ENCODE results near the gene PPIF. TPM values are rescaled to one million over a fixed set of nuclear protein-coding genes. Genes with fewer than 3 reads are reported as not detected.
"Not testable (repeated sequence)": the region's sequence is repeated elsewhere in the genome, so short reads cannot be mapped to it uniquely, and the experiment has no call there.

PPIF gene
- total RNA-seq, 2 donors from 2014 or later = 19.2 to 67.9 TPM

DNA sequence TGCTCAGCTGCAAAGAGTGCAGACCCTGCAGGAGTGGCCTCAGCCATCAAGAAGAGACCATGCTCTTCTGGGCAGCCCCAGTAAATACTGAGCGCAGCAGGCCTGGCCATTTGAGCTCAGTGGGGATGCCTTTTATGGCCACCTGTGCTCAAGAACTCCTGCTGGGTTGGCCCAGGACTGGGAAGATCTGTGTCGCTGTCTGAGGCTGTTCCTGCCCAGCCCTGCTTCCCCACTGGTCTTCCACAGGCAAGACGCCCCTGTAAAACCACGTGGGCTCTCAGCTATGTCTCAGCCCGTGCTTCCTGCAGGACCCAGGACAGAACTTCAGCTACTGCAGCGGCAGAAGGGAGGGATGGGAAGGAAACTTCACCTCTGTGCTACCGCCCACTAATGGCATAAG lies 10.5 kb upstream of the PPIF start:
- Histone ChIP-seq H3K9me3 (no peaks in the 10 kb centered on the region), H3K4me1 (peaks cover 23% of the 10 kb centered on the region), H3K27ac (no peak overlapping the region), H3K27me3 (no peaks in the 10 kb centered on the region), H3K36me3 (replicated peaks in 1 of 2; ENCODE audit: insufficient read depth in 1 of 2, low read depth in 2 of 2) (no peaks in the 10 kb centered on the region), H3K4me3 (no peak overlapping the region)
- DNase-seq (no peak), ATAC-seq (no peak)
- 64 to 87% methylated on average over 5 to 7 of the region's 7 CpGs for WGBS, 2 donors
- TF ChIP-seq, protein P1, sequence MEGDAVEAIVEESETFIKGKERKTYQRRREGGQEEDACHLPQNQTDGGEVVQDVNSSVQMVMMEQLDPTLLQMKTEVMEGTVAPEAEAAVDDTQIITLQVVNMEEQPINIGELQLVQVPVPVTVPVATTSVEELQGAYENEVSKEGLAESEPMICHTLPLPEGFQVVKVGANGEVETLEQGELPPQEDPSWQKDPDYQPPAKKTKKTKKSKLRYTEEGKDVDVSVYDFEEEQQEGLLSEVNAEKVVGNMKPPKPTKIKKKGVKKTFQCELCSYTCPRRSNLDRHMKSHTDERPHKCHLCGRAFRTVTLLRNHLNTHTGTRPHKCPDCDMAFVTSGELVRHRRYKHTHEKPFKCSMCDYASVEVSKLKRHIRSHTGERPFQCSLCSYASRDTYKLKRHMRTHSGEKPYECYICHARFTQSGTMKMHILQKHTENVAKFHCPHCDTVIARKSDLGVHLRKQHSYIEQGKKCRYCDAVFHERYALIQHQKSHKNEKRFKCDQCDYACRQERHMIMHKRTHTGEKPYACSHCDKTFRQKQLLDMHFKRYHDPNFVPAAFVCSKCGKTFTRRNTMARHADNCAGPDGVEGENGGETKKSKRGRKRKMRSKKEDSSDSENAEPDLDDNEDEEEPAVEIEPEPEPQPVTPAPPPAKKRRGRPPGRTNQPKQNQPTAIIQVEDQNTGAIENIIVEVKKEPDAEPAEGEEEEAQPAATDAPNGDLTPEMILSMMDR (IDR thresholded peaks at IDR 0.05) = no peak
- no peak for TF ChIP-seq POLR2A (IDR thresholded peaks at IDR 0.05)
- intact Hi-C loops (cut with DNase I) = no loop called here

DNA sequence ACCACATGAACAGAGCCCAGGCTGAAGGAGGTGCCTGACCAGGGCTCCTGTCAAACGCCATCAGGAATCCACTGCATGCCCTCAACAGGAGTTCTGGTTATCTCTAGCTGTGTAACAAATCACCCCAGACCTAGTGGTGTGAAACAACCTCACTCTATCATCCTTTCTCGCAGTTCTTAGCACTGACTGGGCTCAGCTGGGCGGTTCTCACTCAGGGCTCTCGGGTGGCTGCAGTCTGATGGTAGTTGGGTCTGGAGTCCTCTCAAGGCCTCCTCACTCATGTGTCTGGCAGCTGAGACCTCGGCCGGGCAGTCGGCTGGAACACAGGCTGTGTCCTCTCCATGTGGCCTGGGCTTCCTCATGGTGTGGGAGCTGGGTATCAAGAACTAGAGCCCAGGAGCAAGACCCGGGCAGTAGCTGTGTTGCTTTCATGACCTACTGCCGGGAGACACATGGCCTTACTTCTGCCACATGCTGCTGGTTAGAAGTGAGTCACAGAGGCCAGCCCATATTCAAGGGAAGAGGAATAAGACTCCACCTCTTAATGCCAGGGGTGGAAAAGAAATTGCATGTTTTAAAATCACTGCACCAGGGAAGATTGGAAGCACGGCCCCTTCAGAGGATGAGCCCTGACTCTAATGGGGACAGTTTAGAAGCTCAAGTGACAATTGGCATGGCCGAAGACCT lies 9.3 kb upstream of the PPIF start:
- H3K36me3 ChIP-seq (replicated peaks in 1 of 2; ENCODE audit: insufficient read depth in 1 of 2, low read depth in 2 of 2); ATAC-seq; intact Hi-C loops (cut with DNase I); H3K9me3 ChIP-seq; H3K4me3 ChIP-seq; H3K27me3 ChIP-seq; H3K27ac ChIP-seq; DNase-seq: not testable (repeated sequence)
- H3K4me1 ChIP-seq = peaks cover 34% of the 10 kb centered on the region
- 93 to 94% methylated on average over 3 to 6 of the region's 11 CpGs for WGBS, 2 donors

DNA sequence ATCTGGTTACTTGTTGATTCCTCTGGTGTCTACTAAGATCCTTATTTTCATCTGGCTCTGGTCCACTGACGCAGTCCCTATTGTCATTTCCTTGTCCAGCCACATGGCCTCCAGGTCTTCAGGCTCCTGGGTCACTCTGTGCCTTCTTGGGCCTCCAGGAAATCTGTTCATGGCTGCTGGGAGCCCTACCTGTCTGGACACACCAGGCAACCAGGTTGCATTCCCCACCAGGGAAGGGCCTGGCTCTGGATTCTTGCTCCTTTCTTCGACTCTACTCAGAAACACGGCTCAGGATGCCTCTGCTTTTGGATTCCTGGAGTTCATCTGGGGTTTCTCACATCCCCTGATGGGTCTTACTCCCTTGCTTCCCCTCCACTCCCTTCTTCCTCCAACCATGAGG lies 8.0 kb upstream of the PPIF start:
- peaks cover 48% of the 10 kb centered on the region for H3K4me1 ChIP-seq
- no peaks in the 10 kb centered on the region for H3K9me3 ChIP-seq
- 90 to 91% methylated on average over 3 of the region's 3 CpGs for WGBS, 2 donors
- H3K27ac ChIP-seq = no peak overlapping the region
- ATAC-seq = no peak
- H3K27me3 ChIP-seq = no peaks in the 10 kb centered on the region
- H3K36me3 ChIP-seq (replicated peaks in 1 of 2; ENCODE audit: insufficient read depth in 1 of 2, low read depth in 2 of 2) = no peaks in the 10 kb centered on the region
- H3K4me3 ChIP-seq = no peak overlapping the region
- TF ChIP-seq, protein P1 (IDR thresholded peaks at IDR 0.05) = no peak
- no peak for TF ChIP-seq POLR2A (IDR thresholded peaks at IDR 0.05)
- no peak for DNase-seq
- intact Hi-C loops (cut with DNase I) = no loop called here

DNA sequence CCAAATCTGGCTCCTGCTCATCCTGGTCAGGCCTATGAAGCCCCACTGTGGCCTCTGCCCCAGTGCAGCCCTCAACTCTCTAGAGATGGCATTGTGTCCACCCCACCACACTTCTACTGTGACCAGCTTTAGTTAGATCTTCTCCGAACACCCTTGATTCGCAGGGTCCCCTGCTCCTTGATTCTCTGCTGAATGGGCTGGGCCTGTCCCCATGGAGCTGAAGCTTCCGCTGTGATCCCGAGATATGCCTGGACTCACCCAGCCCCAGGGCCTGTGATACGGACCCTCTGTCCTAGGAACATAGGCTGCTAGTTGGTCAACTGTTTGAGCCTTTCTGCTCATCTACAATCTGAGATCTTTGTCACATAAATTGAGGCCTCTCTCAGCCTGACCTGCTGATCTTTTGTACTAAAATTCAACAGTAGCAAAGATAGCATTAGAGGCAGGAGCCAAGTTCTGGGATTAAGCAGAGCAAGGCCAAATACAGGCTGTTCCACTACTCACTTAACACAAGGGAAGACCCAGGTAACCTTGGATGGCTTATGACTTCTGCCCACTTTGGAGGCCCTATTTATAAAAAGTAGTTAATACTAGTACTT lies 6.5 kb upstream of the PPIF start:
- DNase-seq (no peak), ATAC-seq (no peak)
- peaks cover 59% of the 10 kb centered on the region for H3K4me1 ChIP-seq
- intact Hi-C loops (cut with DNase I) = no loop called here
- no peaks in the 10 kb centered on the region for H3K9me3 ChIP-seq
- TF ChIP-seq, protein P1 (IDR thresholded peaks at IDR 0.05) = no peak
- no peak for TF ChIP-seq POLR2A (IDR thresholded peaks at IDR 0.05)
- H3K36me3 ChIP-seq (replicated peaks in 1 of 2; ENCODE audit: insufficient read depth in 1 of 2, low read depth in 2 of 2) = no peaks in the 10 kb centered on the region
- H3K27me3 ChIP-seq = no peaks in the 10 kb centered on the region
- no peak overlapping the region for H3K27ac ChIP-seq
- H3K4me3 ChIP-seq = no peak overlapping the region
- WGBS, 2 donors = 94 to 100% methylated on average over 2 to 5 of the region's 5 CpGs

DNA sequence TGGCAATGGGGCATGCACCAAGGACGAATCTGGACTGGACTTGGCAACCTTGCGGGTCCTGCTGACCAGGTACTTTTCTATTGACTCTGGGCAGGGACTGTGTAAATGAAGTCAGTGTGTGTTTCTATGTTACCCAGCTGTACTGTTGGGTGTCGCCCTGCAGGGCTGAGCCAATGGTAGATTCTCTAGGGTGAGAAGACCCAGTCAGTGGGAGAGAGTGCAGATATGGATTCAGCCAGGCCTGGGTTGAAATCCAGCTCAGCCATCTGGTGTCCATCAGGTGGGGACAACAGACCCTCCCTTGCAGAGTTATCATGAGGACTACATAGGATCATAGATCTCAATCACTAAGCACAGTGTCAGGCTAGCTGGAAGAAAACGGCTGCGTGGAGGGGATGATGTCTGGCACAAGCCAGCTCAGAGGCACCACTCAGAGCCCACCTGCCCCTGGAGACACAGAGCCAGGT lies 4.9 kb upstream of the PPIF start:
- intact Hi-C loops (cut with DNase I) = no loop called here
- no peaks in the 10 kb centered on the region for H3K36me3 ChIP-seq (replicated peaks in 1 of 2; ENCODE audit: insufficient read depth in 1 of 2, low read depth in 2 of 2)
- peaks cover 67% of the 10 kb centered on the region for H3K4me1 ChIP-seq
- ATAC-seq (peak; percentile 22), DNase-seq (peak; percentile 41 to 70 (median 60))
- no peaks in the 10 kb centered on the region for H3K9me3 ChIP-seq
- 46% methylated on average over 5 of the region's 5 CpGs for WGBS, 2 donors
- no peak overlapping the region for H3K4me3 ChIP-seq
- peak overlapping the region in 3 of 4 donors; percentile 21 to 97 (median 35) for H3K27ac ChIP-seq
- no peaks in the 10 kb centered on the region for H3K27me3 ChIP-seq
- TF ChIP-seq POLR2A (IDR thresholded peaks at IDR 0.05) = no peak
- TF ChIP-seq, protein P1 (IDR thresholded peaks at IDR 0.05) = no peak
